G401.6 (cell line): ENCODE results near the gene UMODL1.

Experiments
- FAIRE-seq: peaks from 2 replicates; lab custom pipeline; 2012; peaks lifted over from hg19 to GRCh38; lab: Jason Lieb, UNC

The UMODL1 gene

GRCh38 chr21:42080788-42081083 lies 9.6 kb downstream of the UMODL1 start:
- no peak for FAIRE-seq

GRCh38 chr21:42081138-42081537 lies 10.0 kb downstream of the UMODL1 start:
- FAIRE-seq: no peak

GRCh38 chr21:42081931-42082381 lies 10.8 kb downstream of the UMODL1 start:
- FAIRE-seq: no peak

- FAIRE-seq: no peak
Measured at GRCh38 chr21:42082501-42083360, 11.6 kb downstream of the UMODL1 start.

DNA sequence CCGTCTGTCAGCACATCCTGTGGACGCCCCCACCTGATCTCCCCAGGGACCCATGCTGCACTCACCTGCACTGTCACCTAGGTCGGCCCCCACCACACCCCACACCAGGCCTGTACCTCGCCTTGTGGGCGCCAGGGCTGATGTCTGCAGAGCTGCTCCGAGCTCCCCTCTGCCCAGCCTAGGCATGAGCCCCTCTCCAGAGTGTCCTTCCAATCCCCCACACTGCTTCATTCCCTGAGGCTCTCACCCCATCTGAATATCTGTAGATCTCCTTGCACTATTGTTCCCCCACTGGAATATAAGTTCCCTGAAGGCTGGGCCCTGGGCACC lies 12.2 kb downstream of the UMODL1 start:
- no peak for FAIRE-seq

GRCh38 chr21:42084079-42084478 lies 13.0 kb downstream of the UMODL1 start:
- FAIRE-seq: no peak

GRCh38 chr21:42085246-42086077 lies 14.3 kb downstream of the UMODL1 start:
- FAIRE-seq: no peak

- FAIRE-seq: no peak
Measured at GRCh38 chr21:42086969-42087368, 15.9 kb downstream of the UMODL1 start.

DNA sequence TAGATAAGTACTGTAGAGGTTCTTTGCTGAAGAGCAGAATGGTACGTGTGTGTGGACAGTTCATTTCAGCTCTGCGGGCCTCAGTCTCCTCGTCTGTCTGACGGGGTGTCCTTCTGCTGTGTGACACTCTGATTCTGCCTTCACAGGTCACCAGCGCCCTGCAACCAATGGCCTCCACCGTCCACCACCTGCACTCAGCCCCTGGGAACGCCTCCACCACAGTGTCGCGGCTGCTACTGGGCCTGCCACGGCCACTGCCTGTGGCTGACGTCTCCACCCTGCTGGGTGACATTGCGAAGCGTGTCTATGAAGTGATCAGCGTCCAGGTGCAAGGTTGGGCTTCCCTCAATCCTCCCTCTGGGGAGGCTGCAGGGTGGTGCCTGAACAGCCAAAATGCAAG lies 17.0 kb downstream of the UMODL1 start:
- no peak for FAIRE-seq

GRCh38 chr21:42088658-42089057 lies 17.5 kb downstream of the UMODL1 start:
- FAIRE-seq: no peak

GRCh38 chr21:42089093-42089631 lies 18.0 kb downstream of the UMODL1 start:
- FAIRE-seq: no peak

DNA sequence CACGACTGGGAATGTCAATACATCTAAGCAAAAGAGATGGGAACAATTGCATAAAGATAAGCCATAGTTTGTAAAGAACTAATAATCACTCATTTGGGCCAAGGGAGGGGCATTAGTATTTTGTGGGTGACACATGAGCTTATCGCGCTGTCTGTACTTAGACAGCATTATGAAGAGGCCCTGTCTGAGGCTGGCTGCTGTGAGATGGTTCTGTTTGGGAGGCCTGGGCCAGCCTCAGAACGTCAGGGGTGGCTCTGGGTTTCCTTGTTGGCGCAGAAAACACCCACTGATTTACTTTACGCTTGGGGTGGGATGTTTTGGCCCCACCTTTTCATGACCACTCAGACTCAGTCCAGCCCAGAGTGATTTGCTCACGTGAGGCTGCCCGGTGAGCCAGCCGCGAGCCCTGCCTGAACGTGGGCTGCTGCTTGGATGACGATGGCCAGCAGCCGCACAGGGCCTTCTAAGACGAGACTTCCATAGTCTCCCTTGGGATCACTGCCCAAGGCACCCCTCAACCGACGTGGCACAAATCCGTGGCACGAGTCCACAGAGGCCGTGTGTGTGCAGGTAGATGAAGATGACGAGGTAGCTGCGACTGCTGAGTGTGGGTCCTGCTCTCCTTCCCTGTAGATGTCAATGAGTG lies 18.7 kb downstream of the UMODL1 start:
- FAIRE-seq: no peak

DNA sequence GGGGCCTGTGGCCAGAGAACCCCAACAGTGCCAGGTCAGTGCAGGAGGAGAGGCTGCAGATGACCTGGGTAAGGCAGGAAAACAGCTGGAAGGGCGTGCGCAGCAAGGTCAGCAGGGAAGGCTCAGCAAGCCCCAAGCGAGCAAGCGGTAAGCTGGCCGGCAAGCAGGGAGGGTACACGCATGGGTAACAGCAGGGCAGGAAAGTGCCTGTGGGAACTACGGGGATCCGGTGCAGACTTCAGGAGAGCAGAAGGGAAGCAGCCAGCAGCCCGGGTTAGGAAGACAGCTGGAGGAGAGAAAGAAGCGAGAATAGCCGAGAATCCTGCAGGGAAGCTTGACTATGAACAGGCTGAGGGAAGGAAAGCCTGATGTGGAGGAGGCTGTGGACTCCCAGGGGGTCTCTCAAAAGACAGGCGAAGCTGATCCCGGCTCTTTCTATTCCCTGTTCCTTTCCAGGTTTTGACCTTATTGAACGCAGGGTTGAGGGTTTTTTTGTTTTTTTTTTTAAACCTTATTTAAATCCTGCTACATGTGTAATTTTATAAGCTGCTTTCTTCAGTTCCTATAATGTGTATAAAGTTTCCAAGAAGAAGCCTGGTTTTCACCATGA lies 20.9 kb downstream of the UMODL1 start:
- no peak for FAIRE-seq

- FAIRE-seq: no peak
Measured at GRCh38 chr21:42092771-42093170, 21.7 kb downstream of the UMODL1 start.

DNA sequence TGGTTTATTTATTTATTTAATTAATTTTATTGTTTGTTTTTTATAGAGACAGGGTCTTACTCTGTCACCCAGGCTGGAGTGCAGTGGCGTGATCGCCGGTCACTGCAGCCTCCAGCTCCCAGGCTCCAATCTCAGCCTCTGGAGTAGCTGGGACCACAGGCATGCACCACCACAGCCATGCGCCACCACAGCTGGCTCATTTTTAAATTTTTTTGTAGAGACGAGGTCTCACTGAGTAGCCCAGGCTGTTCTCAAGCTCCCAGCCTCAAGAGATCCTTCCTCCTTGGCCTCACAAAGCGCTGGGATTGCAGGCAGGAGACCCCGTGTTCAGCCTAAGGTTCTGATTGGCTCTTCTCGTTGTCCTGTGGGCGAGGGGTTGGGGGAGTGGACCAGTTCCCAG lies 22.1 kb downstream of the UMODL1 start:
- no peak for FAIRE-seq

GRCh38 chr21:42093991-42094421 lies 22.9 kb downstream of the UMODL1 start:
- FAIRE-seq: no peak

- FAIRE-seq: no peak
Measured at GRCh38 chr21:42094811-42095210, 23.7 kb downstream of the UMODL1 start.

DNA sequence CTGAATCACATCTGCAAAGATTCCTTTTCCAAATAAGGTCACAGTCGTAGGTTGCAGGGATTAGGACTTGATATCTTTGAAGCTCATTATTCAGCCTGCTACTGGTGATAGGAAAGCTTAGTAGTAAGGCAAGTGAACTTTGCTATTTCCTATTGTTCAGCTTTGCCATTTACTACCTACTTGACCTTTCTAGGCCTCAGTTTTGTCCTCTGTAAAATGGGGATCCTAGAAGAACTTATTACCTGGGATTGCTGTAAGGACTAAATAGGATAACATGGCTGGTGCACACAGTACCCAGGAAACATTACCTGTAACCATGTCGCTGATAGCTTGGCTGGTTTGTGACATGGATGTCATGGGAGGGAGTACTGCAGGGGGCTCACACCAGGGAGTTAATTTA lies 24.5 kb downstream of the UMODL1 start:
- FAIRE-seq: no peak

- no peak for FAIRE-seq
Measured at GRCh38 chr21:42096566-42096965, 25.4 kb downstream of the UMODL1 start.

GRCh38 chr21:42097274-42097673 lies 26.2 kb downstream of the UMODL1 start:
- no peak for FAIRE-seq

GRCh38 chr21:42097860-42098454 lies 26.8 kb downstream of the UMODL1 start:
- no peak for FAIRE-seq

GRCh38 chr21:42098957-42099505 lies 27.9 kb downstream of the UMODL1 start:
- FAIRE-seq: no peak
